Measurements from ENCODE around the gene TPRN.

The TPRN gene

DNA sequence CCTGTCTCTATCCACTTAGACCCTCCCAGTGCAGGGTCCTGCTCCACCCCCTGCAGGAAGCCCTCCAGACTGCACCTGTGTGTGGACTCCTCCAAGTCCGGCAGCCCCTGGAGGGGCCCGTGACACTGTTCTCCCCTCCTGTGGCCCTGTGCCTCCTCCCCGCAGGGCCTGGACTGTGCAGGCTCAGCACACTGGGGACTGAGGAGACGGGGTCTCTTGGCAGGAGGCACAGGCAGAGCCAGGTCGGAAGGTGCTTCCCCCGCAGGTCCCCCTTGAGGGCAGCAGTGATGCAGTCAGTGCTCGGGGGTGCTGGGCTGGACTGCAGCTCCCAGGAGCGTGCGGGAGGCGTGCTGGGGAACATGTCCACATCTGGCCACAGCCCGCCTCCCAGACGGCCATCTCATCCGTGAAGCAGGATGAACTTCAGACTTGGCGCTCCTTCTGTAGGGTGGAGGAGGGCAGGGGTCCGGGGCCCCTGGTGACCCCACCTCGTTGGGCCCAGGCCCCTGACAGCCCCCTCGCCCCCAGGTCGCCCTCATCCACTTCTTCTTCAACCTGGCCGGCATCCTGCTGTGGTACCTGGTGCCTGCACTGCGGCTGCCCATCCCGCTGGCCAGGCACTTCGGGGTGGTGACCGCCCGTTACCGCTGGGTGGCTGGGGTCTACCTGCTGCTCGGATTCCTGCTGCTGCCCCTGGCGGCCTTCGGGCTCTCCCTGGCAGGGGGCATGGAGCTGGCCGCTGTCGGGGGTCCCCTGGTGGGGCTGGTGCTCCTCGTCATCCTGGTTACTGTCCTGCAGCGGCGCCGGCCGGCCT lies 35.1 kb upstream of the TPRN start:
- DNase-seq: no peak

DNA sequence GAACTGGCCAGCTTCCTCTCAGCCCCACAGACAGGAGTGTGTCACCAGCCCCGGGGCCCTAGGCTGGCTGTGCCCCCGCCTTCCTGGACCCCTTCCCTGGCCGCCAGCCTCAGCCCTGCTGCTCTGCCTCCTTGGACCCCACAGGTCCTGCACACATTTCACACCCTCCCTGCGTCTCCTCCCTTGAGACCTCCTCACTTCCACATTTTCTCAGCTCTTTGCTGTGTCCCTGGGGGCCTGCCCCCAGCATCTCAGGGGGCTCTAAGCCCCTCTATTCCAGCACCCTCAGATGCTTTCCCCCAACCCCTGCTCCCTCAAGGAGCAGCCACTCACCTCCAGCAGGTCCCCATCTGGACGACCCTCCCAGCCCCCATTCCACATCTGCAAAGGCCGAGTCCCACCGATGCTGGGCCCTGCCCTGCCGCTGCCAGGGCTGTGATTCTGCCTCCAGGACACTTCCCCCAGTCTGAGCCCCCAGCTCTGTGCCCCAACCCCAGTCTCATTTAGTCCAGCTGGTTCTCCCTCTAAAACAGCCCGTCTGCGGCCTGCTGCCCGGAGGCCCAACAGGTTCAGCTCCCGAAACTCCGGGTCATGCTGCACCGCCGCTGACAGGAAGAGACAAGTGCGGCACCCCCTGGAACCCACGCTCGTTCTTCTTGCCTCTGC lies 34.4 kb upstream of the TPRN start:
- DNase-seq: no peak

DNA sequence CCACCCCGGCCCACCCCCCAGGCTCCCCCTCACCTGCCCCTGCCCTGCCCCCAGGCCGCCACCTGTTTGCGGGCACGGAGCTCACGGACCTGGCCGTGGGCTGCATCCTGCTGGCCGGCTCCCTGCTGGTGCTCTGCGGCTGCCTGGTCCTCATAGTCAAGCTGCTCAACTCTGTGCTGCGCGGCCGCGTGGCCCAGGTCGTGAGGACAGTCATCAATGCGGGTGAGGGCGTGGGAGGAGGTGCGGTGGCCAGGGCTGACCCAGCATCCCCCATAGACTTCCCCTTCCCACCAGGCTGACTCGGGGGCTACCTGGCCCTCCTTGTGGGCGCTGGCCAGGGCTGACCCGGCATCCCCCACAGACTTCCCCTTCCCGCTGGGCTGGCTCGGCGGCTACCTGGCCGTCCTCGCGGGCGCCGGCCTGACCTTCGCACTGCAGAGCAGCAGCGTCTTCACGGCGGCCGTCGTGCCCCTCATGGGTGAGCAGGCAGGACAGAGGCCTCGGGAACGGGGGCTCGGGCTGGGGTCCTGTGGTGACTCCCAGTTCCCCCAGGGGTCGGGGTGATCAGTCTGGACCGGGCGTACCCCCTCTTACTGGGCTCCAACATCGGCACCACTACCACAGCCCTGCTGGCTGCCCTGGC lies 33.6 kb upstream of the TPRN start:
- DNase-seq: no peak

DNA sequence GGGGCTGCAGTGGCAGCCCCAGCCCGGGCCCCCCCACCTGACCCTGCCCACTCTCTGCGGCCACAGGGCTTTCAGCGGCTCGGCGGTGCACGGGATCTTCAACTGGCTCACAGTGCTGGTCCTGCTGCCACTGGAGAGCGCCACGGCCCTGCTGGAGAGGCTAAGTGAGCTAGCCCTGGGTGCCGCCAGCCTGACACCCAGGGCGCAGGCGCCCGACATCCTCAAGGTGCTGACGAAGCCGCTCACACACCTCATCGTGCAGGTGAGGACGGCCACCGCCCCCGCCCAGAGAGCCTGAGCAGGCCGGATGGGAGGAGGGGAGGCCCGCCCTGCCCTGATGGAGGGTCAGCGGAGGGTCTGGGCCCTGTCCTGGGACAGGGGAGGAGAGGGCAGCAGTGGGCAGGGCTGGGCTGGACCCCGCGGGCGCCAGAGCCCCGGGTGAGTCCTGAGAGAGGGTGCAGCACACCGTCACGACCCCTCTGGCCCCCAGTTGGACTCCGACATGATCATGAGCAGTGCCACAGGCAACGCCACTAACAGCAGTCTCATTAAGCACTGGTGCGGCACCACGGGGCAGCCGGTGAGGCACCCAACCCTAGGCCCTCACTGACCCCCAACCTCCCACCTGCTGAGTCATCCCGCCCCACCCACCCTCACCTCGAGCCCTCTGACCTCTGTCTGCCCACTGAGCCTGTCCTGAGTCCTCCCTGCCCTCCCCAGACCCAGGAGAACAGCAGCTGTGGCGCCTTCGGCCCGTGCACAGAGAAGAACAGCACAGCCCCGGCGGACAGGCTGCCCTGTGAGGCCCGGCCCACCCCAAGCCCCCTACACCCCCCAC lies 32.8 kb upstream of the TPRN start:
- DNase-seq: no peak

DNA sequence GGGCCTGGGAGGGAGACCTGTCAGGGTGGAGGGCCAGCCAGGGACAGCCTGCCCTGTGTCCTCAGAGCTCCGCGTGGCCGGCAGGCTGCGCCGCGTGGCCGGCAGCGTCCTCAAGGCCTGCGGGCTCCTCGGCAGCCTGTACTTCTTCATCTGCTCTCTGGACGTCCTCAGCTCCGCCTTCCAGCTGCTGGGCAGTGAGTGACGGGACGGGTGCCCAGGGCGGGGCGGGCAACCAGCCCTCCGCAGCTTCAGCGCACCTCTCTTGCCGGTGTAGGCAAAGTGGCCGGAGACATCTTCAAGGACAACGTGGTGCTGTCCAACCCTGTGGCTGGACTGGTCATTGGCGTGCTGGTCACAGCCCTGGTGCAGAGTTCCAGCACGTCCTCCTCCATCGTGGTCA lies 32.0 kb upstream of the TPRN start:
- no peak for DNase-seq

DNA sequence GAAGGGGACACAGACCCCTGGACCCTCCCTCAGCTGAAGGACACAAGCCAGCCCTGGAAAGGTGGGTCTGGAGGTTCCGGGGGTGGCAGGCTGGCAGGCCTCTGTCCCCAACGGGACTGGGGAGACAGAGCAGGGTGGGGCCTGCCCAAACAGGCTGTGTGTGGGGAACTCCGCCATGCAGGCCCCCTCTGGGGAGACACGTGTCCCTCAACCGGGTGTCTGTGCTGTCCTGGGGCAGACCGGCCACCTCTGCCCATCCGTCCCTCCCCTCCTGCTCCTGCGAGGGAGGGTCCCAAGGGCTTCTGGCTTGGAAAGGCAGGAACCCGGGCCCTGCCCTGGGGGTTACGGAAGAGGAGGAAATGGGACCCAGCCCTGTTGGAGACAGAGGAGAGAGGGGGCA lies 31.6 kb upstream of the TPRN start:
- DNase-seq: no peak

DNA sequence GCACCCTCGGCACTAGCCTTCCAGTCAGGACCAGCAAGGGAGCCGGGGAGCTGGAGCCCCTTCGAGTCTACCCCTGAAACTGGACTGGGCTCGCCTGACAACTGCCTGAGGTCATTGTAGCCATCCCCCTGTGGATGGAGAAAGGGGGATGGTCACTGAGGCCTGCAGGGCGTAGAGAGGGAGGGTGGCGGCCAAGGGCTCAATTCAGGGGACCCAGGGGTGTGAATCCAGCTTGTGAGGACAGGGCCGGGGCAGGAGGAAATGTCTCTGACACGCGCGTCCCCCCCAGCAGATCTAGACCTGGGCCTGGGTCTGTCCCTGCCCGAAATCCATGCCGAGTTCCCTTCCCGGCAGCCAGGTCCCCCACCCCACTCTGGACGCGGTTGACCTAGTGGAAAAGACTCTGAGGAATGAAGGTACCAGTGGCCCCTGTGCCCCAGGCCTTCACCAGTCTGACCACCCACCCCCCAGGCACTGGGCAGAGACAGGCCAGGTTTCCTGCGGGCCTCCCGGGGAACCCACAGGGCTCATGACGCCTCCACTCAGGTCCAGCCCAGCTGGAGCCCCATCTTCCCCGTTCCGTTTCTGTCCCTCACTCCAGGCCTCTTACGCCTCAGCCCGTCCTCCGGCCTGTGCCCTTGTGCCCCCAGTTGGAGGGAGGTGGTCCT lies 31.0 kb upstream of the TPRN start:
- DNase-seq: no peak

DNA sequence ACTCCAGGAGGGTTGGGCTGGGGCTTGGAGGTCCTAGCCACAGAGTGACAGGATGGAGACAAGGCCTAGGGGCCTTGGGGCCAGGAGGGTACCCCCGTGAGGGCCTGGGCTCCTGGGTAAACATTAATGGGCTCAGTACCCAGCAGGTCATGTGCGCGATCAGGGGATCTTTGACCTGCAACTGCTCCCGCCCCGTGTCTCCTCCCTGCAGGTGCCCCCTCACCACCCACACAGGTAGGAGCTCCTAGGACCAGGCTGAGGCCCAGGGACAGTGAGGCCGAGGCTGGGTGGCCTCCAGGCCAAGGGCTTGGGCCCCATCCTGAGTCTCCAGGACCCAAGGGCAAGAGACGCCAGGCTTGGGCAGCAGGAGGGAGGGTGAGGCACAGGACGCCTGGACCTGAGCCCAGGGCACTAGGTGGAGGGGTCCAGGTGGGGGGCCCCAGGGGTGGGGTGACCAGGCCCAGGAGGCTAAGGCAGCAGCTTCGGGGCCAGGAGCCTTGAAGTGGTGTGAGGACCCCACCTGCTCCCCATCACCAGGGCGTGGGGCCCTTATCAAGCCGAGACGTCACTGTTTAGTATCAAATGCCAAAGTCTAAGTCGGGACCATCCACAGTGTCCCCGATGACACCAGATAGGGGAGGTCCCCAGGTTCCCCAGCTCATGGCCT lies 30.3 kb upstream of the TPRN start, which contains the start of gene SLC34A3:
TSS of gene SLC34A3 (plus strand) at position 197 of the 667 bp plus-strand sequence. CDS start 802 bp downstream, outside the sequence.
- DNase-seq: no peak

DNA sequence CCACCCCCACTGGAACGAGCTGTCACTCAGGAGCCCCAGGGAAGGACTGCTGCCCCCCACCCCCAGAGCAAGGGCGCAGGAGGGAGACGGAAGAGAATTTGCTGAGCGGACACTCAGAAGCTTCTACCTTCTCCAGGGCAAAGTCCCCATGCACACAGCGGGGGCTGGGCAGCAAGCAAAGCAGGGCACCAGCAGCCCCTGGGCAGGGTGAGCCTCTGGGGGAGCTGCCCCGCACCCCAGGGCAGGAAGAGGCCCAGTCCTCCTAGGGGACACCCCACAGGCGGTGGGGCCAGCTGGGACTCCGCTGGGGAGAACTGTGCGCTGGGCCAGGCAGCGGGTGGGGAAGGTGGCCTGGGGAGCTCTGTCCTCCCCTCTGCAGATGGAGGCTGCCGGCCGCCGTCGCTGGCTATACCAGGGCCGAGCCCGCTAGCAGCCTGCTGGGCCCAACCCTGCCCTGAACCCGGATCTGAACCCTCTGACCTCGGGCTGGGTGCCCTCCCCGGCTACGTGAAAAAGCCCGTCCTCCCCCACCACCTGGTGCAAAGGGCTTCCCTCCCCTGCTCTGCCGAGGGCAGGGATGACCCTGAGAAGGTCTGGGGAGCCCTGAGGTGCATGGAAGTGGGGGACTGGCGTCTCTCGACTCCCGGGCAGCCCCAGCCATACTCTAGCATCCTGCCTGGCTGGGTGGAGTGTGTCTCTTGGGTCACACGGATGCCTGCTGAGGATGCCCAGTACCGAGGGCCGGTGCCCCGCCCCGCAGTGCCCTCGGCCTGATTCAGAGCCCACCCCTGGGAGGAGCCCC lies 29.6 kb upstream of the TPRN start:
- no peak for DNase-seq

DNA sequence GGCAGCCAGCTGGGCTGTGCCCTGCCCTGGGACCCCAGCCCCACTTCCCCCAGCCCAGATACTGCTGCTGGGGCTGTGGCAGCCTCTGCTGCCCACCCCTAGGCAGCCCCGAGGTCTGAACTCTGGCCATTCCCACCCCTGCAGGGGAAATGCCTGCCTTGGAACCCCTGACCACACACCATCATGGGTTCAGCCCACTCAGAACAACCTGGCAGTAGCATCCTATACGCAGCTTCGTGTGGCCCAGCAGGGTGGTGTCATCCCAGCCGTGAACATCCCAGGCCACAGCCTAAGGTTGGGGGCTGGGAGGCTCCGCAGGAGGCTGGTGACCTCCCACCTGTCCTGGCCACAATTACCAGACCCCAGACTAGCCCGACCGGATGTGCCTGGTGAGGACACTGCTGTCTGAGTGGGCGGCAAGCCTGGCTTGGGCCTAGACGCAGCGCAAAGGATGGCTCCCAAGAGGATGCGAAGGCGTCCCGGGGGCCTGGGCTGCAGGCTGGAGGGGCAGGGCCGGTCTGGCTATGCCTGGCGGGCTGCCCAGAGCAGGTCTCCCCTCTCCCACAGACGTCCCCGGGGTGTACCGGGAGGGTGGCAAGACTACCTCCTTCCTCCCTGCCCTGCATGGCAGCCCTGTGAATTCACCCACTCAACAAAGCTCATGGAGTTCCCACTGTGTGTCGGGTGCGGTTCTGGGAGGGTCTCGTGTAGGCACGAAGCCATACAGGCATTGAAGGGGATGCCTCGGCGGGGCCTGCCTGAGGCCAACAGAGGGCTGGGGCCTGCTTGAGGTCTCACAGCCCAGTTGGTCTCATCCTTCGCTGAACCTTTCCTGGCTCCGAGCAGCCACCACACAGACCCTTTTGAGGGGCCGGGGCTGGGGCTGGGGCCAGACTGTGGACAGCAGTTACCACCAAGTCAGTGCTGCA lies 28.7 kb upstream of the TPRN start:
- no peak for DNase-seq

DNA sequence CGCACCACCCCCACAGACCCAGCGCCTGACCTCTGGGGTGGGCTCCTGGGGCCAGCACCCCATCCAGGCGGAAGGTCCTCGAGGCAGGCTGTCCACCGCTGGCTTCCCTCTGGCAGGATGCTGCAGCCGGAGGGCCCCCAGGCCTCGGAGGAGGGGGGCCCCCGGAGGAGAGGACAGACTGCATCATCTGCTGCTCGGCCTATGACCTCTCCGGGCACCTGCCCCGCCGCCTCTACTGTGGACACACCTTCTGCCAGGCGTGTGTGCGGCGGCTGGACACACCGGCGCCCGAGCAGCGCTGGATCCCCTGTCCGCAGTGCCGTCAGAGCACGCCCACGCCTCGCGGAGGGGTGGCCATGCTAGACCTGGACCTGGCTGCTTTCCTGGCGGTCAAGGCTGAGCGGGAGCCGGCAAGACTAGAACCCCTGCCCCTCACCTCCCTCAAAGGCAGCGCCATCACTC lies 28.0 kb upstream of the TPRN start:
- DNase-seq: no peak

DNA sequence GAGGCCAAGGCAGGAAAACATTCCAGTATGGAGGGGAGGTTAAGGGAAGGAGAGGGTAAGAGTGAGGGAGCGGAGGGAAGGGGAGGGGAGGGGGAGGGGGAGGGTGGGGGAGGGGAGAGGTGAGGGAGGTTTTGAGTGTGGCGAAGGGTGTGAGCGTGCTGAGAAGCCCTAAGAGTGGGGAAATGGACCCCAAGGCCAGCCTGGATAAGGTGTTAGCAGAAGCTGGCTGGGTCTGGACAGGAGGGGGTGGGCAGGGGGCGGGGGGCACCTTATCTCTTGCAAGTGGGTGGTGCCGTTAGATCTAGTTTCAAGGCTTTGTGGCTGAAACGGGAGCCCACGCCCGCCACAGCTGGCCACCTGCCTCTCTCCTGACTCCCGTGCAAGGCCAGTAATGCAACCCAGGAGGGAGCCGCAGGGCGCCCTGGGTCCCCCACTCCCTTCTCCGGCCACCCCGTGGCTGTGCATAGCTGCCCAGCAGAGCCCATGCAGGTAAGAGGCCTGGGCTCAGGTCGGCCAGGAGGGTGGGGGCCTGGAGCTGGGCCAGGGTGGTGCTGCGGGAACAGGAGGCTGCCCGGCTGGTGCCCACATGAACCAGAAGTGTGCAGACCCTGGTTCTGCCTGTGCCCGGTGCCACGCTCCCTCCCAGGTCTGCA lies 27.4 kb upstream of the TPRN start:
- no peak for DNase-seq

DNA sequence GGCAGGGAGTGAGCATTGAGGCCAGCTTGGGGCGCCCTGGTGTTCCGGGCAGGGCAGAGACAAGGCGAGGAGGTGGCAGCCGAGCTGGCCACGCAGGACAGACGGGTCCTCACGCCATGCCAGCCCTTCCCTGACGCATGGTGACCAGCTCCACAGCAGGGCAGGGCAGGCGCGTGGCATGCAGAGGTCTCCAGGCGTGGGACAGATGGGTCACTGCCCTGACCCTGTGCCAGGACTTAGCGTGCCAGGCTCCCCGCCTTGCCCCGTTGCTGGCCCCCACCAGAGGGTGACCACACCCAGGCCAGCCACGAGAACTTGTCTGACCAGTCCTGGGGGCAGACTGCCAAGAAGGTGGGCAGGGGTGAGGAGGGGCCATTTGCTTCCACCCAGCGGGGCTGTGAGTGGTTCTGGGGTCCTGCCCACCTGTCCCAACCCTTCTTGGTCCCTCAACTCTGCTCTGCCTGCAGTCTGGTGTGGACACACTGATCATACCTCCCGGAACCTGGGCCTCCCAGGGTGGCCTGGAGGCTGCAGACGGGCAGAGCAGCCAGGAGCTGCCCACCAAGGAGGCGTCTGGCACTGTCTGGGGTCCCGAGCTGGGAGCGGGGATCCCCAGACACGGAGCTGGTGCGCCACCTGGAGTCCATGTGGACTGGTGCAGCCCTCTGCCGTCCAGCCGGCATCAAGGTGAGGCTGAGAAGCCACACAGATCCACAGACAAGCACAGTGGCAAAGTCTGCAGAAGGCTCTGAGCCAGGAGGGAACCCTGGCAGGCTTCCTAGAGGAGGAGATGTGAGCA lies 26.7 kb upstream of the TPRN start, which contains the start of gene RNF224:
TSS of gene RNF224 (plus strand) at position 449 of the 799 bp plus-strand sequence. CDS start 834 bp downstream, outside the sequence.
- DNase-seq: peak; percentile 82

DNA sequence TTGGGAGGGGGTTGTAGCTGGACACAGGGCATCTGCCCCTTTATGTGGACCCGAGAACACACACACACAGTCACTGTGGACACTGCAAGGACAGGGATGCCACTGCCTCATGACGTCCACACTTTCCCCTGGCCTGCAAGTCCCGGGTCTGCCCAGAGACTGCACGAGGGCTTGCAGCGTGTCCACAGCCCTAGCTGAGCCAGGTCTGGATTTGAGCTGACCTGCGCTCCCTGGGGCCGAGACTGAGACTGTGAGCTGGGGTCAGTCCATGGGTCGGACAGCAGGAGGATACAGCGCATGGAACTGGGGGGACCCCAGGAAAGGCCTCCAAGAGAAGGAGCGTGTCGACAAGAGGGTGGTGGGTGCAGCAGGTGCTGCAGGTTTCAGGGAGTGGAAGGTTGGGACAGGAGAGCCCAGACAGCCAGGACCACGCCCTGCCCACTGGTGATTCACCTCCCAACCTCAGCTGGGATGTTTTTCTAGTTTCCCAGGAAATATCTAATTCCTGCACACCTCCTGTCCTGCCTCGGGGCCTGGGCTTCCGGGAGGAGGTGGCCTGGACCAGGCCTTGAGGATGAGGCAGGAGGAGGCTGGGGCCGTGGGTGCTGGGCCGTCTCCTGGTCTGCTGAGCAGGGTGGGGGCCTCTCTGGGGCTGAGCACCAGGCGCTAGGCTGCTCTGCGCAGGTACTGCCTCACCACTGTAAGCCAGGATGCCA lies 26.0 kb upstream of the TPRN start:
- DNase-seq: no peak

DNA sequence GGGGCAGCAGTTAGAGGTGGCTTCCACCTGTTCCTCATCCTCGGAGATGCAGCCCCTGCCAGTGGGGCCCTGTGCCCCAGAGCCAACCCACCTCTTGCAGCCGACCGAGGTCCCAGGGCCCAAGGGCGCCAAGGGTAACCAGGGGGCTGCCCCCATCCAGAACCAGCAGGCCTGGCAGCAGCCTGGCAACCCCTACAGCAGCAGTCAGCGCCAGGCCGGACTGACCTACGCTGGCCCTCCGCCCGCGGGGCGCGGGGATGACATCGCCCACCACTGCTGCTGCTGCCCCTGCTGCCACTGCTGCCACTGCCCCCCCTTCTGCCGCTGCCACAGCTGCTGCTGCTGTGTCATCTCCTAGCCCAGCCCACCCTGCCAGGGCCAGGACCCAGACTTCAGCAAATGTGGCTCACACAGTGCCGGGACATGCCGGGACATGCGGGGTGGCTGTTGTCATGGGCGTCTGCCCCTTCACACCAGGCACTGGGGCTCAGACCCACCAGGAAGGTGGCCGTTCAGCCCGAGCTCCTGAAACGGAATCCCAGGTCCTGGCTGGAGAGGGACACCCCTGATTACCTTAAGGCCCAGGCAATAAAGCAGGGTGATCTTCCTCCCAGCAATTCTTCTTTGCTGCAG lies 25.3 kb upstream of the TPRN start:
- no peak for DNase-seq

DNA sequence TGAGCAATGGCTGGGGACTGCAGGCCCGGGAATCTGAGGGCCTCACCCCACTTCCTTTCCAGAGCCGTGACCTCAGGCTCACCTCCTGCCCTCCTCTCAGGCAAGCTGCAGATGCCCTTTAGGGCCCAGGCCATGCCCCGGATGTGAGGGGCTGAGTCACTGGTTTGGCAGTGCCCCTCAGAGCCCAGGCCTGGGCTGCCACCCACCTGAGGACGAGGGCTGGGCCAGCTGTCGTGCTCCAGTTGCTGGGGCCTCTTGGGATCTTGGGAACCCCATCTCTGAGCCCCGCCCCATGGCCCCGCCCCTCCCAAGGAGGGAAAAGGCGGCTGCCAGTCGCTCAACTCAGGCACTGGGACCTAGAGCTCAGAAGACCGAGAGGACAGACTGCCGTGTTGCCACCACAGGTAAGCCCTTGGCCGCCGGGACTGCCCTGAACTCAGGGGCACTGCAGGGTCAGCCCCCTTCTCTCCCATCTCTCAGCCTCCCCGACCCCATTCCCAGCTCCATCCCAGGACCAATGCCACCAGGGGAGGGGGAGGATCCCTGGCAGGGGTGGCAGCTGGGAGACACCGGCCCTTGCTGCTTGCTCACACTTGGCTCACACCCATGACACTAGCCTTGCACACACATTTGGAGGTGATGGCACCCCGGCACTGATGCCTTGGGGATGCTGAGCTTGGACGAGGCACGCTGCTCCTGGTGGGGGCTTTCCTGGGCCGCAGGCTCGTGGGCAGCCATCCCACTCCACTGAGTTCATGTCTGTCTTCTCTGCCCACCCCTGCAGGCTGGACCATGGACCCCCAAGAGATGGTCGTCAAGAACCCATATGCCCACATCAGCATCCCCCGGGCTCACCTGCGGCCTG lies 24.5 kb upstream of the TPRN start, which contains the start of gene CYSRT1:
TSS of gene CYSRT1 (plus strand) at position 345 of the 865 bp plus-strand sequence. CDS start at position 793, 448 bp downstream.
- no peak for DNase-seq
